ENCODE measurements around the gene LEAP2. TPM values are rescaled to one million over a fixed set of nuclear protein-coding genes. Genes with fewer than 3 reads are reported as not detected.

LEAP2 gene
- total and polyA plus RNA-seq, 10 of the 15 experiments (the other 5 are each of a cell fraction or from before 2014, with no cell fraction given): 1.9 to 8.8 (median 2.3) TPM

GRCh38 chr5:132916086-132916485 is 42.6 kb downstream of the LEAP2 start:
- H3K9me3 ChIP-seq (replicated peaks; ENCODE audit: control insufficient read depth, insufficient read depth, low read length): no peaks in the 10 kb centered on the region
- no peak for DNase-seq (ENCODE audit: low read depth, low spot score)
- no TSS peak for BruUV-seq (replicated peaks)
- H3K4me2 ChIP-seq (ENCODE audit: control insufficient read depth, insufficient read depth): no peak overlapping the region
- peaks cover 0 to 22% of the 10 kb centered on the region in 2 experiments for H3K36me3 ChIP-seq (ENCODE audit: control insufficient read depth in 2 of 2, insufficient read depth in 2 of 2, low read length in 1 of 2)
- in situ Hi-C loops (cut with MboI) (no loop called here), intact Hi-C loops (cut with micrococcal nuclease; ENCODE audit: unreplicated experiment) (no loop called here)
- H4K20me1 ChIP-seq (ENCODE audit: control insufficient read depth, insufficient read depth): no peaks in the 10 kb centered on the region
- H3K9ac ChIP-seq (ENCODE audit: control insufficient read depth, insufficient read depth, low read length): no peak overlapping the region
- RAD21 ChIA-PET (ENCODE audit: unreplicated experiment): no interaction called here
- ATAC-seq: no peak; the same call in 2 of the 3 replicates
- POLR2A ChIA-PET: interaction anchor here (0.6 kb wide), 1 partner anchor 814 kb away, joined by 3 read pairs; no protein-coding TSS in a partner anchor
- no peak for FAIRE-seq
- no peaks in the 10 kb centered on the region for H3K27me3 ChIP-seq (replicated peaks in 1 of 2; ENCODE audit: control insufficient read depth in 2 of 2, insufficient read depth in 2 of 2, low read length in 1 of 2)
- no peaks in the 10 kb centered on the region for H3K79me2 ChIP-seq (ENCODE audit: control insufficient read depth, insufficient read depth, low read length)
- WGBS (ENCODE audit: insufficient coverage, insufficient replicate concordance, low lambda C conversion rate, missing lambda C conversion rate): 92% methylated on average over 3 of the region's 3 CpGs
- H3K4me3 ChIP-seq: no peak overlapping the region
- no peak overlapping the region for H2AFZ ChIP-seq (ENCODE audit: control insufficient read depth, low read depth, low read length)
- SMC1A ChIA-PET (ENCODE audit: uncharacterized antibody, unreplicated experiment): no interaction called here
- H3K4me1 ChIP-seq (ENCODE audit: control insufficient read depth, insufficient read depth, low read length): no peaks in the 10 kb centered on the region
- H3K27ac ChIP-seq (ENCODE audit: control insufficient read depth, insufficient read depth): no peak overlapping the region
- no peak for TF ChIP-seq YY1 (IDR thresholded peaks at IDR 0.05; ENCODE audit: low read depth, low read length)
- TF ChIP-seq PBX3 (IDR thresholded peaks at IDR 0.05; ENCODE audit: insufficient replicate concordance, low read depth, low read length): no peak
- TF ChIP-seq ATF7 (IDR thresholded peaks at IDR 0.05; ENCODE audit: low read depth): no peak
- TF ChIP-seq KAT2A (conservative IDR thresholded peaks at IDR 0.05; ENCODE audit: control insufficient read depth, low read depth, low read length): no peak
- TF ChIP-seq KDM1A (IDR thresholded peaks at IDR 0.05; ENCODE audit: borderline replicate concordance): no peak
- no peak for TF ChIP-seq EZH2 (IDR thresholded peaks at IDR 0.05; ENCODE audit: borderline replicate concordance, control insufficient read depth, low read depth, low read length)
- no peak for TF ChIP-seq TCF7 (IDR thresholded peaks at IDR 0.05; ENCODE audit: borderline replicate concordance)
- no peak for TF ChIP-seq ZZZ3 (IDR thresholded peaks at IDR 0.05; ENCODE audit: control insufficient read depth, insufficient read length, low read depth)
- no peak for TF ChIP-seq ZBED1 (IDR thresholded peaks at IDR 0.05; ENCODE audit: borderline replicate concordance)
- CTCF ChIA-PET: no interaction called here

Small RNA genes within 50 kb of the gene (small RNA-seq; reads per million reads assigned to genes)
- not detected for gene RNA5SP192

Other genes starting within 250 kb of the LEAP2 start
Only the 7 nearest of the 12 such genes appear.
- gene CCNI2, start 126.2 kb upstream of the LEAP2 start, total RNA-seq (2014; rRNA removed): 3.4 and 4.4 TPM in 2 replicates
- gene CCNI2, start 126.2 kb upstream of the LEAP2 start, total RNA-seq (2014; rRNA removed; fragmentation: Illumina TruSeq; extraction: Trizol): 2.2 and 3.1 TPM in 2 replicates
- gene CCNI2, start 126.2 kb upstream of the LEAP2 start, total RNA-seq (2021): 3.4 and 4.8 TPM in 2 replicates
- gene CCNI2, start 126.2 kb upstream of the LEAP2 start, polyA plus RNA-seq (2011; rRNA removed): 1.8 and 2.2 TPM in 2 replicates
- gene CCNI2, start 126.2 kb upstream of the LEAP2 start, polyA plus RNA-seq (2014; fragmentation: Illumina TruSeq; extraction: Trizol): 0.97 and 2.9 TPM in 2 replicates
- gene CCNI2, start 126.2 kb upstream of the LEAP2 start, polyA plus RNA-seq (2014; fragmentation: Nextera tagmentation; extraction: Ambion mirVana): 1 to 10 TPM; 3.1 to 8.0 TPM
- 2.9 and 4.6 TPM in 2 replicates for gene CCNI2, start 126.2 kb upstream of the LEAP2 start, polyA plus RNA-seq (2014; rRNA removed)
- gene CCNI2, start 126.2 kb upstream of the LEAP2 start, polyA plus RNA-seq (2016; fragmentation: Nextera tagmentation; extraction: Ambion mirVana): 1 to 10 TPM; 2.7 to 3.6 TPM
- gene SEPTIN8, start 96.4 kb upstream of the LEAP2 start, total RNA-seq (2014; rRNA removed): 31.0 and 35.7 TPM in 2 replicates
- 26.5 and 27.8 TPM in 2 replicates for gene SEPTIN8, start 96.4 kb upstream of the LEAP2 start, total RNA-seq (2014; rRNA removed; fragmentation: Illumina TruSeq; extraction: Trizol)
- gene SEPTIN8, start 96.4 kb upstream of the LEAP2 start, total RNA-seq (2021): 39.0 and 42.0 TPM in 2 replicates
- 82.7 and 96.1 TPM in 2 replicates for gene SEPTIN8, start 96.4 kb upstream of the LEAP2 start, polyA plus RNA-seq (2011; rRNA removed)
- 40.2 and 40.7 TPM in 2 replicates for gene SEPTIN8, start 96.4 kb upstream of the LEAP2 start, polyA plus RNA-seq (2014; fragmentation: Illumina TruSeq; extraction: Trizol)
- 1 to 10 TPM; 6.1 to 7.6 TPM for gene SEPTIN8, start 96.4 kb upstream of the LEAP2 start, polyA plus RNA-seq (2014; fragmentation: Nextera tagmentation; extraction: Ambion mirVana)
- gene SEPTIN8, start 96.4 kb upstream of the LEAP2 start, polyA plus RNA-seq (2014; rRNA removed): 33.2 and 34.7 TPM in 2 replicates
- 10 to 100 TPM; 21.8 to 21.9 TPM for gene SEPTIN8, start 96.4 kb upstream of the LEAP2 start, polyA plus RNA-seq (2016; fragmentation: Nextera tagmentation; extraction: Ambion mirVana)
- 0.05 TPM in 1 of 2 replicates, not detected in the other for gene SOWAHA, start 60.4 kb upstream of the LEAP2 start, total RNA-seq (2014; rRNA removed)
- 0.04 TPM in 1 of 2 replicates, not detected in the other for gene SOWAHA, start 60.4 kb upstream of the LEAP2 start, total RNA-seq (2014; rRNA removed; fragmentation: Illumina TruSeq; extraction: Trizol)
- 0.10 TPM in 1 of 2 replicates, not detected in the other for gene SOWAHA, start 60.4 kb upstream of the LEAP2 start, total RNA-seq (2021)
- gene SOWAHA, start 60.4 kb upstream of the LEAP2 start, polyA plus RNA-seq (2011; rRNA removed): 0.37 TPM in 2 replicates
- gene SOWAHA, start 60.4 kb upstream of the LEAP2 start, polyA plus RNA-seq (2014; fragmentation: Illumina TruSeq; extraction: Trizol): 0.04 and 0.10 TPM in 2 replicates
- under 1 TPM in 1 of 2 experiments, not detected in 1; 0.02 TPM for gene SOWAHA, start 60.4 kb upstream of the LEAP2 start, polyA plus RNA-seq (2014; fragmentation: Nextera tagmentation; extraction: Ambion mirVana)
- gene SOWAHA, start 60.4 kb upstream of the LEAP2 start, polyA plus RNA-seq (2014; rRNA removed): 0.05 TPM in 1 of 2 replicates, not detected in the other
- gene SOWAHA, start 60.4 kb upstream of the LEAP2 start, polyA plus RNA-seq (2016; fragmentation: Nextera tagmentation; extraction: Ambion mirVana): not detected
- 2.2 and 3.2 TPM in 2 replicates for gene SHROOM1, start 43.0 kb upstream of the LEAP2 start, total RNA-seq (2014; rRNA removed)
- 0.94 and 1.3 TPM in 2 replicates for gene SHROOM1, start 43.0 kb upstream of the LEAP2 start, total RNA-seq (2014; rRNA removed; fragmentation: Illumina TruSeq; extraction: Trizol)
- 3.2 TPM in 2 replicates for gene SHROOM1, start 43.0 kb upstream of the LEAP2 start, total RNA-seq (2021)
- gene SHROOM1, start 43.0 kb upstream of the LEAP2 start, polyA plus RNA-seq (2011; rRNA removed): 3.2 and 3.5 TPM in 2 replicates
- gene SHROOM1, start 43.0 kb upstream of the LEAP2 start, polyA plus RNA-seq (2014; fragmentation: Illumina TruSeq; extraction: Trizol): 0.52 and 1.7 TPM in 2 replicates
- under 1 TPM; 0.05 to 0.31 TPM for gene SHROOM1, start 43.0 kb upstream of the LEAP2 start, polyA plus RNA-seq (2014; fragmentation: Nextera tagmentation; extraction: Ambion mirVana)
- gene SHROOM1, start 43.0 kb upstream of the LEAP2 start, polyA plus RNA-seq (2014; rRNA removed): 2.8 and 3.9 TPM in 2 replicates
- under 1 TPM; 0.82 to 0.83 TPM for gene SHROOM1, start 43.0 kb upstream of the LEAP2 start, polyA plus RNA-seq (2016; fragmentation: Nextera tagmentation; extraction: Ambion mirVana)
- gene GDF9, start 7.2 kb upstream of the LEAP2 start, total RNA-seq (2014; rRNA removed): 0.16 and 0.28 TPM in 2 replicates
- 0.23 and 0.54 TPM in 2 replicates for gene GDF9, start 7.2 kb upstream of the LEAP2 start, total RNA-seq (2014; rRNA removed; fragmentation: Illumina TruSeq; extraction: Trizol)
- 0.28 and 0.85 TPM in 2 replicates for gene GDF9, start 7.2 kb upstream of the LEAP2 start, total RNA-seq (2021)
- 1.5 and 1.8 TPM in 2 replicates for gene GDF9, start 7.2 kb upstream of the LEAP2 start, polyA plus RNA-seq (2011; rRNA removed)
- 0.53 and 1.1 TPM in 2 replicates for gene GDF9, start 7.2 kb upstream of the LEAP2 start, polyA plus RNA-seq (2014; fragmentation: Illumina TruSeq; extraction: Trizol)
- gene GDF9, start 7.2 kb upstream of the LEAP2 start, polyA plus RNA-seq (2014; fragmentation: Nextera tagmentation; extraction: Ambion mirVana): under 1 TPM; 0.11 to 0.24 TPM
- 0.24 and 0.59 TPM in 2 replicates for gene GDF9, start 7.2 kb upstream of the LEAP2 start, polyA plus RNA-seq (2014; rRNA removed)
- gene GDF9, start 7.2 kb upstream of the LEAP2 start, polyA plus RNA-seq (2016; fragmentation: Nextera tagmentation; extraction: Ambion mirVana): under 1 TPM; 0.28 to 0.39 TPM
- 184 and 208 TPM in 2 replicates for gene UQCRQ, start 7.0 kb upstream of the LEAP2 start, total RNA-seq (2014; rRNA removed)
- gene UQCRQ, start 7.0 kb upstream of the LEAP2 start, total RNA-seq (2014; rRNA removed; fragmentation: Illumina TruSeq; extraction: Trizol): 191 and 195 TPM in 2 replicates
- 443 and 445 TPM in 2 replicates for gene UQCRQ, start 7.0 kb upstream of the LEAP2 start, total RNA-seq (2021)
- gene UQCRQ, start 7.0 kb upstream of the LEAP2 start, polyA plus RNA-seq (2011; rRNA removed): 280 and 326 TPM in 2 replicates
- 67.9 and 121 TPM in 2 replicates for gene UQCRQ, start 7.0 kb upstream of the LEAP2 start, polyA plus RNA-seq (2014; fragmentation: Illumina TruSeq; extraction: Trizol)
- gene UQCRQ, start 7.0 kb upstream of the LEAP2 start, polyA plus RNA-seq (2014; fragmentation: Nextera tagmentation; extraction: Ambion mirVana): 1,000 to 10,000 TPM; 1,403 to 1,579 TPM
- 289 and 374 TPM in 2 replicates for gene UQCRQ, start 7.0 kb upstream of the LEAP2 start, polyA plus RNA-seq (2014; rRNA removed)
- 1,000 to 10,000 TPM; 1,478 to 1,559 TPM for gene UQCRQ, start 7.0 kb upstream of the LEAP2 start, polyA plus RNA-seq (2016; fragmentation: Nextera tagmentation; extraction: Ambion mirVana)
- gene AFF4, start 90.0 kb downstream of the LEAP2 start, total RNA-seq (2014; rRNA removed): 7.5 and 7.9 TPM in 2 replicates
- gene AFF4, start 90.0 kb downstream of the LEAP2 start, total RNA-seq (2014; rRNA removed; fragmentation: Illumina TruSeq; extraction: Trizol): 15.4 and 17.3 TPM in 2 replicates
- gene AFF4, start 90.0 kb downstream of the LEAP2 start, total RNA-seq (2021): 15.5 and 19.2 TPM in 2 replicates
- gene AFF4, start 90.0 kb downstream of the LEAP2 start, polyA plus RNA-seq (2011; rRNA removed): 20.2 and 25.7 TPM in 2 replicates
- 17.0 and 17.4 TPM in 2 replicates for gene AFF4, start 90.0 kb downstream of the LEAP2 start, polyA plus RNA-seq (2014; fragmentation: Illumina TruSeq; extraction: Trizol)
- gene AFF4, start 90.0 kb downstream of the LEAP2 start, polyA plus RNA-seq (2014; fragmentation: Nextera tagmentation; extraction: Ambion mirVana): 1 to 10 TPM; 1.1 to 1.8 TPM
- 7.4 and 8.0 TPM in 2 replicates for gene AFF4, start 90.0 kb downstream of the LEAP2 start, polyA plus RNA-seq (2014; rRNA removed)
- 10 to 100 TPM; 10.2 to 10.6 TPM for gene AFF4, start 90.0 kb downstream of the LEAP2 start, polyA plus RNA-seq (2016; fragmentation: Nextera tagmentation; extraction: Ambion mirVana)

Data from GM12878 (cell line).